ENCODE measurements around the gene DPP7.

Gene DPP7

GRCh38 chr9:137096785-137097546, 17.6 kb downstream of the DPP7 start:
- Histone ChIP-seq H3K9me3 (ENCODE audit: control extremely low read depth in 1 of 5, control insufficient read depth in 4 of 5, insufficient read depth in 2 of 5, low read depth in 1 of 5, low read length in 4 of 5) (peaks cover 0 to 7% (median 0%) of the 10 kb centered on the region in 5 experiments), H3K27me3 (replicated peaks in 2 of 5; ENCODE audit: control insufficient read depth in 4 of 5, insufficient read depth in 5 of 5, low read length in 4 of 5) (no peaks in the 10 kb centered on the region), H3K36me3 (ENCODE audit: control insufficient read depth in 4 of 4, insufficient read depth in 4 of 4, low read length in 3 of 4) (peaks cover 6 to 72% (median 40%) of the 10 kb centered on the region in 4 experiments), H3K27ac (ENCODE audit: insufficient read depth in 1 of 2, low read depth in 1 of 2, low read length in 2 of 2, poor library complexity in 1 of 2, severe bottlenecking in 2 of 2) (no peak overlapping the region), H3K4me1 (ENCODE audit: control extremely low read depth in 1 of 4, control insufficient read depth in 4 of 4, insufficient read depth in 4 of 4, low read length in 3 of 4) (no peaks in the 10 kb centered on the region), H3K4me3 (ENCODE audit: control insufficient read depth in 1 of 7, extremely low read depth in 1 of 7, insufficient read depth in 4 of 7, low read depth in 2 of 7, low read length in 6 of 7) (no peak overlapping the region)
- CTCF ChIA-PET: interaction anchor here (0.7 to 1.7 kb wide), 4 partner anchors 9 to 130 kb away, joined by 3 to 7 read pairs (median 4); partner anchors contain the start of genes MAN1B1 and RNF224
- no peak for DNase-seq
- POLR2A ChIA-PET: no interaction called here
- WGBS (ENCODE audit: insufficient coverage): 98% methylated on average over 28 of the region's 31 CpGs

DNA sequence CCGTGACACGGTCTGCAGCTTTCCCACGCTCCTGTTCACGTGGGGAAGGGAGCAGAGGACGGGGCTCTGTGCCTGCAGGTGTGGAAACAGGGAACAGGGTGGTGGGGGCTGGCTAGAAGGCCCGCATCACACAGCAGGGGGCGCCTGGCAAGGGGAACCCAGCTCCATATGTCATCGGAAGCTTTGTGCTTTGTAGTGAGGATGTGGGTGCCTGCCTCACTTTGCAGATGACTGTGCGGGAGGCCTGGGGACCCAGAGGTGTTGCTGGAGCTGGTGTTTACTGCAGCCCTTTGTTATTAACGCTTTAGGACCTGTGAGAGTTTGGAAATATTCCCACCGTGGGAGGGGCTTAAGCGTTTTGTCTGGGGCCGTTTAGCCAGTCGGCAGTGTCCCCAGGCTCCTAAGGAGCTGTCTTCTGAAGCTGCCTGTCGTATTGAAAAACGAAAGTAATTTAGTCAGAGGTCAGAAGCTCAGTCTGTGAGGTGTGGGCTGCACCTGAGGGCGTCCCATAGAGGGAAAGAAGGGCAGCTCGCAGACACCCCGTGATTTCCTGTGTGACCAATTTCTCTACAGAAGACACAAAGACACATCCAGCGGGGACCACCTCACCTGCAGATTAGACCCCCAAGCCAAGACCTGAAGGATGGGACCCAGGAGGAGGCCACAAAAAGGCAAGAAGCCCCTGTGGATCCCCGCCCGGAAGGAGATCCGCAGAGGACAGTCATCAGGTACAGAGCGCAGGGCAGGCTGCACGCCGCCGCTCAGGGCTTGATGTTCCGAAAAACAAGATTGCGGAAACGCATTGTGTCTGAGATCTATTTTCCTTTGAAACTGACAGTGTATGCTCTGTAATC, 18.6 kb downstream of the DPP7 start:
- Histone ChIP-seq H3K27ac (ENCODE audit: insufficient read depth in 1 of 2, low read depth in 1 of 2, low read length in 2 of 2, poor library complexity in 1 of 2, severe bottlenecking in 2 of 2) (no peak overlapping the region), H3K4me1 (ENCODE audit: control extremely low read depth in 1 of 4, control insufficient read depth in 4 of 4, insufficient read depth in 4 of 4, low read length in 3 of 4) (no peaks in the 10 kb centered on the region), H3K4me3 (ENCODE audit: control insufficient read depth in 1 of 7, extremely low read depth in 1 of 7, insufficient read depth in 4 of 7, low read depth in 2 of 7, low read length in 6 of 7) (peak overlapping the region in 1 of 7 experiments; percentile 42), H3K27me3 (replicated peaks in 2 of 5; ENCODE audit: control insufficient read depth in 4 of 5, insufficient read depth in 5 of 5, low read length in 4 of 5) (no peaks in the 10 kb centered on the region), H3K36me3 (ENCODE audit: control insufficient read depth in 4 of 4, insufficient read depth in 4 of 4, low read length in 3 of 4) (peaks cover 2 to 69% (median 34%) of the 10 kb centered on the region in 4 experiments), H3K9me3 (ENCODE audit: control extremely low read depth in 1 of 5, control insufficient read depth in 4 of 5, insufficient read depth in 2 of 5, low read depth in 1 of 5, low read length in 4 of 5) (no peaks in the 10 kb centered on the region)
- POLR2A ChIA-PET: no interaction called here
- 85% methylated on average over 29 of the region's 30 CpGs for WGBS (ENCODE audit: insufficient coverage)
- DNase-seq: peak in 2 of 3 donors; percentile 50 to 63
- CTCF ChIA-PET: interaction anchor here (1.7 kb wide), 1 partner anchor 12 kb away, joined by 7 read pairs; no protein-coding TSS in a partner anchor

DNA sequence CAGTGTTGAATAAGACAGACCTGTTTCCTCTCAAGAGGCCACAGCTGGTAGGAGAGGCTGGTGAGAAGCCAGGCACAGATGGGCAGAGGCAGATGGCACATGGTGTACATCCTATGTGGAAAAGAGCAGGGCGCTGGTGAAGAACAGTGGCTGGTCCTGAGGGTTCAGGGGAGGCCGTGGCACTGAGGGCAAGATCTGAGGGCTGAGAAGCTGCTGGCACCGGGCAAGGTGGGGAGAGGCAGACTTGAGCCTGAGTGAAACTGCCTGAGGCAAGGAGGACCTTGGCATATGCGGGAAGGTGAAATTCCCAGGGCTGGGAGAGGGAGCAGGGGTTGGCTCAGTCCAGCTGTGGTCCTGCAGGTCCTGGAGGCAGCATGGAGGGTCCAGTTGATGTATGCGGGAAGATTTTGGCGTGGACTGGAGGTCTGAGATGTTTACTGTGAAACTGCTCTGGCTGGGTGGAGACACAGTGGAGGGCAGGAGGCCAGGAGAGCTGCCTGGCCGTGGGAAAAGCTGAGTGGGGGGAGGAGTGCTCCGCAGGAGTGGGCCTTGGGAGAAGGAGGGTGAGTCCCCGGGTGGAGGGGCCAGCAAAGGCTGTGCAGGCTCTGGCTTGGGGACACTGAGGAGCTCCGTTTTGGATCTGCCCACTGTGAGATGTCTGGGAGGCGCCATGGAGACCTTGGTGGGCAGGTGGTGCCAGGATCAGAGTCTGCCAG, 25.1 kb downstream of the DPP7 start:
- Histone ChIP-seq H3K4me3 (ENCODE audit: control insufficient read depth in 1 of 7, extremely low read depth in 1 of 7, insufficient read depth in 4 of 7, low read depth in 2 of 7, low read length in 6 of 7) (no peak overlapping the region), H3K9me3 (ENCODE audit: control extremely low read depth in 1 of 5, control insufficient read depth in 4 of 5, insufficient read depth in 2 of 5, low read depth in 1 of 5, low read length in 4 of 5) (no peaks in the 10 kb centered on the region), H3K27ac (ENCODE audit: insufficient read depth in 1 of 2, low read depth in 1 of 2, low read length in 2 of 2, poor library complexity in 1 of 2, severe bottlenecking in 2 of 2) (no peak overlapping the region), H3K36me3 (ENCODE audit: control insufficient read depth in 4 of 4, insufficient read depth in 4 of 4, low read length in 3 of 4) (peaks cover 4 to 34% (median 19%) of the 10 kb centered on the region in 4 experiments), H3K27me3 (replicated peaks in 2 of 5; ENCODE audit: control insufficient read depth in 4 of 5, insufficient read depth in 5 of 5, low read length in 4 of 5) (no peaks in the 10 kb centered on the region), H3K4me1 (ENCODE audit: control extremely low read depth in 1 of 4, control insufficient read depth in 4 of 4, insufficient read depth in 4 of 4, low read length in 3 of 4) (peaks cover 8 to 29% (median 21%) of the 10 kb centered on the region in 4 experiments)
- 99% methylated on average over 11 of the region's 11 CpGs for WGBS (ENCODE audit: insufficient coverage)
- ChIA-PET CTCF (interaction anchor here (1.1 to 1.6 kb wide), 3 partner anchors 17 to 138 kb away, joined by 3 to 4 read pairs (median 3); partner anchors contain the start of gene RNF224), POLR2A (no interaction called here)
- no peak for DNase-seq

GRCh38 chr9:137088121-137088520, 26.4 kb downstream of the DPP7 start:
- ChIA-PET POLR2A (no interaction called here), CTCF (interaction anchor here (0.7 to 1.1 kb wide), 5 partner anchors 9 to 100 kb away, joined by 3 to 4 read pairs (median 3); partner anchors contain the start of genes ANAPC2 and SSNA1)

GRCh38 chr9:137087409-137087925, 27.1 kb downstream of the DPP7 start:
- peak in 1 of 3 donors; percentile 19 for DNase-seq
- Histone ChIP-seq H3K27me3 (replicated peaks in 2 of 5; ENCODE audit: control insufficient read depth in 4 of 5, insufficient read depth in 5 of 5, low read length in 4 of 5) (no peaks in the 10 kb centered on the region), H3K27ac (ENCODE audit: insufficient read depth in 1 of 2, low read depth in 1 of 2, low read length in 2 of 2, poor library complexity in 1 of 2, severe bottlenecking in 2 of 2) (peak overlapping the region; percentile 61 to 79), H3K4me1 (ENCODE audit: control extremely low read depth in 1 of 4, control insufficient read depth in 4 of 4, insufficient read depth in 4 of 4, low read length in 3 of 4) (peaks cover 8 to 29% (median 21%) of the 10 kb centered on the region in 4 experiments), H3K4me3 (ENCODE audit: control insufficient read depth in 1 of 7, extremely low read depth in 1 of 7, insufficient read depth in 4 of 7, low read depth in 2 of 7, low read length in 6 of 7) (peak overlapping the region; percentile 42 to 88 (median 82)), H3K36me3 (ENCODE audit: control insufficient read depth in 4 of 4, insufficient read depth in 4 of 4, low read length in 3 of 4) (peaks cover 2 to 42% (median 29%) of the 10 kb centered on the region in 4 experiments), H3K9me3 (ENCODE audit: control extremely low read depth in 1 of 5, control insufficient read depth in 4 of 5, insufficient read depth in 2 of 5, low read depth in 1 of 5, low read length in 4 of 5) (no peaks in the 10 kb centered on the region)
- ChIA-PET POLR2A (no interaction called here), CTCF (interaction anchor here (1.0 to 3.1 kb wide), 8 partner anchors 10 to 58 kb away, joined by 3 to 11 read pairs (median 4); partner anchors contain the start of gene SAPCD2)
- WGBS (ENCODE audit: insufficient coverage): 19% methylated on average over 15 of the region's 22 CpGs

More at GRCh38 chr9:137088121-137088520, 26.4 kb downstream of the DPP7 start:
- Histone ChIP-seq H3K27me3 (replicated peaks in 2 of 5; ENCODE audit: control insufficient read depth in 4 of 5, insufficient read depth in 5 of 5, low read length in 4 of 5) (no peaks in the 10 kb centered on the region), H3K9me3 (ENCODE audit: control extremely low read depth in 1 of 5, control insufficient read depth in 4 of 5, insufficient read depth in 2 of 5, low read depth in 1 of 5, low read length in 4 of 5) (no peaks in the 10 kb centered on the region), H3K4me3 (ENCODE audit: control insufficient read depth in 1 of 7, extremely low read depth in 1 of 7, insufficient read depth in 4 of 7, low read depth in 2 of 7, low read length in 6 of 7) (peak overlapping the region in 2 of 7 experiments; percentile 82 to 88), H3K36me3 (ENCODE audit: control insufficient read depth in 4 of 4, insufficient read depth in 4 of 4, low read length in 3 of 4) (peaks cover 4 to 41% (median 26%) of the 10 kb centered on the region in 4 experiments), H3K27ac (ENCODE audit: insufficient read depth in 1 of 2, low read depth in 1 of 2, low read length in 2 of 2, poor library complexity in 1 of 2, severe bottlenecking in 2 of 2) (no peak overlapping the region), H3K4me1 (ENCODE audit: control extremely low read depth in 1 of 4, control insufficient read depth in 4 of 4, insufficient read depth in 4 of 4, low read length in 3 of 4) (peaks cover 8 to 29% (median 21%) of the 10 kb centered on the region in 4 experiments)
- no peak for DNase-seq
- WGBS (ENCODE audit: insufficient coverage): 83% methylated on average over 3 of the region's 5 CpGs

Measured in common myeloid progenitor, CD34-positive (primary cell).